ENCODE results near the gene SEC16B. TPM values are rescaled to one million over a fixed set of nuclear protein-coding genes. Genes with fewer than 3 reads are reported as not detected.
A peak's percentile ranks its signal among the peaks of the same experiment; 100 is the strongest.

SEC16B gene
- total and polyA plus RNA-seq, 9 of the 15 experiments (the other 6 are each of a cell fraction or from before 2014, with no cell fraction given), result not detected

GRCh38 chr1:177959811-177960515, 9.9 kb downstream of the SEC16B start:
- Histone ChIP-seq H3K27ac (ENCODE audit: extremely low read depth, low read depth, low read length) (no peak overlapping the region), H3K27me3 (ENCODE audit: control insufficient read depth in 2 of 2, insufficient read depth in 2 of 2, low read length in 2 of 2) (no peaks in the 10 kb centered on the region), H3K4me3 (no peak overlapping the region), H2AFZ (ENCODE audit: low read depth, low read length) (no peak overlapping the region), H3K36me3 (ENCODE audit: control insufficient read depth, insufficient read depth, low read length) (no peaks in the 10 kb centered on the region), H3K79me2 (ENCODE audit: control insufficient read depth, insufficient read depth, low read length) (no peaks in the 10 kb centered on the region), H3K9ac (ENCODE audit: insufficient read depth in 1 of 2, low read depth in 2 of 2, low read length in 2 of 2) (no peak overlapping the region), H3K4me1 (replicated peaks in 1 of 2; ENCODE audit: control insufficient read depth in 2 of 2, insufficient read depth in 2 of 2, low read length in 2 of 2) (no peaks in the 10 kb centered on the region), H3K9me1 (ENCODE audit: control insufficient read depth, insufficient read depth, low read length) (no peaks in the 10 kb centered on the region), H3K9me3 (replicated peaks; ENCODE audit: control insufficient read depth, insufficient read depth, low read depth, low read length) (no peaks in the 10 kb centered on the region), H4K20me1 (replicated peaks; ENCODE audit: control insufficient read depth, insufficient read depth, low read length) (no peaks in the 10 kb centered on the region), H3K4me2 (ENCODE audit: insufficient read depth, low read length) (no peak overlapping the region)
- ChIA-PET CTCF (ENCODE audit: low intra/inter-chr PET ratio) (no interaction called here), POLR2A (no interaction called here)
- no TSS peak for BruUV-seq (replicated peaks)
- 0% methylated on average over 5 of the region's 5 CpGs for WGBS (ENCODE audit: insufficient coverage, low coverage, missing lambda C conversion rate)
- no peak for FAIRE-seq
- DNase-seq (ENCODE audit: extremely low read depth in 1 of 4, low spot score in 3 of 4), result no peak
- intact Hi-C loops (cut with micrococcal nuclease), result no loop called here
- in situ Hi-C loops (cut with MboI), result no loop called here
- TF ChIP-seq C11orf30 (IDR thresholded peaks at IDR 0.05; ENCODE audit: low read depth), result 0 out of 2 replicates have a peak, but pooled peaks have one; percentile 4
- 0 out of 2 replicates have a peak, but pooled peaks have one; percentile 5 for TF ChIP-seq MAFG (tag; conservative IDR thresholded peaks at IDR 0.05)
- no peak for TF ChIP-seq ZBTB9 (CRISPR knock-in tag; IDR thresholded peaks at IDR 0.05)
- ATAC-seq, result no peak

- in situ Hi-C loops (cut with MboI) (no loop called here), intact Hi-C loops (cut with micrococcal nuclease) (no loop called here)
- Histone ChIP-seq H3K36me3 (ENCODE audit: control insufficient read depth, insufficient read depth, low read length) (no peaks in the 10 kb centered on the region), H2AFZ (ENCODE audit: low read depth, low read length) (no peak overlapping the region), H3K4me1 (replicated peaks in 1 of 2; ENCODE audit: control insufficient read depth in 2 of 2, insufficient read depth in 2 of 2, low read length in 2 of 2) (no peaks in the 10 kb centered on the region), H3K27ac (ENCODE audit: extremely low read depth, low read depth, low read length) (no peak overlapping the region), H3K9me3 (replicated peaks; ENCODE audit: control insufficient read depth, insufficient read depth, low read depth, low read length) (no peaks in the 10 kb centered on the region), H4K20me1 (replicated peaks; ENCODE audit: control insufficient read depth, insufficient read depth, low read length) (no peaks in the 10 kb centered on the region), H3K4me3 (no peak overlapping the region), H3K9ac (ENCODE audit: insufficient read depth in 1 of 2, low read depth in 2 of 2, low read length in 2 of 2) (no peak overlapping the region), H3K4me2 (ENCODE audit: insufficient read depth, low read length) (no peak overlapping the region), H3K9me1 (ENCODE audit: control insufficient read depth, insufficient read depth, low read length) (no peaks in the 10 kb centered on the region), H3K27me3 (ENCODE audit: control insufficient read depth in 2 of 2, insufficient read depth in 2 of 2, low read length in 2 of 2) (no peaks in the 10 kb centered on the region), H3K79me2 (ENCODE audit: control insufficient read depth, insufficient read depth, low read length) (no peaks in the 10 kb centered on the region)
- ATAC-seq, result no peak
- no TSS peak for BruUV-seq (replicated peaks)
- TF ChIP-seq ZNF316 (IDR thresholded peaks at IDR 0.05), result no peak
- no peak for TF ChIP-seq TFE3 (CRISPR knock-in tag; IDR thresholded peaks at IDR 0.05)
- no peak for TF ChIP-seq EHMT2 (IDR thresholded peaks at IDR 0.05)
- no peak for TF ChIP-seq RNF2 (IDR thresholded peaks at IDR 0.05)
- TF ChIP-seq BACH1 (tag; IDR thresholded peaks at IDR 0.05), result no peak
- no peak for TF ChIP-seq SAFB2 (IDR thresholded peaks at IDR 0.05; ENCODE audit: borderline replicate concordance, low read depth, low read length, severe bottlenecking)
- TF ChIP-seq NFATC3 (IDR thresholded peaks at IDR 0.05), result no peak
- no peak for TF ChIP-seq FOXJ3 (CRISPR knock-in tag; IDR thresholded peaks at IDR 0.05)
- POLR2A ChIA-PET, result no interaction called here
- CTCF ChIA-PET (ENCODE audit: low intra/inter-chr PET ratio), result no interaction called here
- DNase-seq (ENCODE audit: extremely low read depth in 1 of 4, low spot score in 3 of 4), result no peak
- FAIRE-seq, result no peak
- WGBS (ENCODE audit: insufficient coverage, low coverage, missing lambda C conversion rate), result 0% methylated on average over 7 of the region's 7 CpGs
Measured at GRCh38 chr1:177958092-177958491, 11.8 kb downstream of the SEC16B start.

Data from K562 (cell line).